Hepatocyte (in vitro differentiated cells): ENCODE data around the gene TMEM134. TPM values are rescaled to one million over a fixed set of nuclear protein-coding genes. Genes with fewer than 3 reads are reported as not detected.
A peak's percentile ranks its signal among the peaks of the same experiment; 100 is the strongest.

Source experiments
- DNase-seq: peaks from one replicate; pipeline ENCODE4 v3.0.0-alpha.2; 2016; ENCODE audit warnings: low spot score
- H2AFZ ChIP-seq: fragments of 200-600 bp; sonication (generic); 2 replicates; pipeline ENCODE4 v1.6.0; 2016; ENCODE audit warnings: antibody characterized with exemption, mild to moderate bottlenecking
- H3K27ac ChIP-seq: fragments of 200-600 bp; sonication (generic); 2 replicates; pipeline ENCODE4 v1.5.1; 2016; ENCODE audit warnings: mild to moderate bottlenecking
- H3K27me3 ChIP-seq: fragments of 200-600 bp; sonication (generic); 2 replicates; pipeline ENCODE4 v1.6.1; 2016
- H3K36me3 ChIP-seq: fragments of 200-600 bp; sonication (generic); replicated peaks from 2 replicates; pipeline ENCODE4 v1.5.1; 2016; ENCODE audit warnings: low read depth; ENCODE audit not compliant: insufficient read depth
- H3K4me1 ChIP-seq: fragments of 200-600 bp; sonication (generic); 2 replicates; pipeline ENCODE4 v1.5.1; 2016; ENCODE audit warnings: mild to moderate bottlenecking, moderate library complexity; ENCODE audit not compliant: insufficient read depth
- H3K4me2 ChIP-seq: fragments of 200-600 bp; sonication (generic); 2 replicates; pipeline ENCODE4 v1.6.0; 2016
- H3K4me3 ChIP-seq: fragments of 200-600 bp; sonication (generic); 2 replicates; pipeline ENCODE4 v1.5.1; 2016; ENCODE audit warnings: mild to moderate bottlenecking
- H3K79me2 ChIP-seq: fragments of 200-600 bp; sonication (generic); 2 replicates; pipeline ENCODE4 v1.6.0; 2017; ENCODE audit warnings: mild to moderate bottlenecking
- H3K9me2 ChIP-seq: fragments of 200-600 bp; sonication (generic); replicated peaks from 2 replicates; pipeline ENCODE4 v1.6.0; 2017; ENCODE audit warnings: mild to moderate bottlenecking; ENCODE audit not compliant: insufficient read depth
- H3K9me3 ChIP-seq: fragments of 200-600 bp; sonication (generic); 2 replicates; pipeline ENCODE4 v1.5.1; 2016; ENCODE audit warnings: low read depth, mild to moderate bottlenecking
- H4K20me1 ChIP-seq: fragments of 200-600 bp; sonication (generic); 2 replicates; pipeline ENCODE4 v1.6.0; 2016; ENCODE audit warnings: mild to moderate bottlenecking; ENCODE audit not compliant: insufficient read depth, poor library complexity, severe bottlenecking
- CTCF ChIP-seq: fragments of 200-600 bp; sonication (generic); IDR thresholded peaks from 2 replicates; pipeline ENCODE4 v1.5.1; 2016; ENCODE audit warnings: antibody characterized with exemption, mild to moderate bottlenecking; ENCODE audit not compliant: poor library complexity
- EZH2 ChIP-seq: fragments of 200-600 bp; sonication (generic); IDR thresholded peaks from 2 replicates; pipeline ENCODE4 v1.6.1; 2016; ENCODE audit warnings: antibody characterized with exemption, mild to moderate bottlenecking, borderline replicate concordance
- EZH2phosphoT487 ChIP-seq: fragments of 200-600 bp; sonication (generic); IDR thresholded peaks from one replicate; pipeline ENCODE4 v1.6.1; 2018; ENCODE audit warnings: antibody characterized with exemption, mild to moderate bottlenecking, low read depth, moderate library complexity; ENCODE audit not compliant: unreplicated experiment, severe bottlenecking
- WGBS: methylation state at CpG from one replicate; pipeline ENCODE4 v1.1.6; 2016; ENCODE audit warnings: low lambda C conversion rate; ENCODE audit errors: missing lambda C conversion rate; 5-methylcytosine and 5-hydroxymethylcytosine counted together
- polyA plus RNA-seq: library from polyadenylated mRNA; unstranded; fragments of >200 nt; fragmentation: Nextera tagmentation; extraction: Ambion mirVana; gene quantifications from 2 replicates; pipeline ENCODE4 v1.2.1, GENCODE V29; 2016
- total RNA-seq: library from RNA; depleted of rRNA; stranded (reverse); fragments of >200 nt; gene quantifications from 2 replicates; pipeline ENCODE4 v1.2.3, GENCODE V29; 2014

The TMEM134 gene
- total and polyA plus RNA-seq, 2 experiments from 2014 or later, result 43.2 to 93.7 TPM

GRCh38 chr11:67507864-67508485 lies 38.9 kb upstream of the TMEM134 start, which contains the start of gene CDK2AP2:
CDK2AP2 (minus strand) TSS chr11:67508162; CDS start chr11:67508082, 80 bp downstream.
- peak within 1 kb of the TSS; percentile 97 for H3K4me2 ChIP-seq
- no peaks in the 10 kb centered on the region for H3K36me3 ChIP-seq
- under 1% methylated on average over 55 of the region's 57 CpGs for WGBS
- peaks cover 9% of the 10 kb centered on the region for H4K20me1 ChIP-seq
- H3K4me3 ChIP-seq, result peak within 1 kb of the TSS; percentile 34
- H3K27me3 ChIP-seq, result no peaks in the 10 kb centered on the region
- DNase-seq, result peak; percentile 98
- no peak for TF ChIP-seq EZH2
- TF ChIP-seq CTCF, result no peak
- TF ChIP-seq EZH2phosphoT487, result no peak
- peak within 1 kb of the TSS; percentile 87 for H2AFZ ChIP-seq
- H3K4me1 ChIP-seq, result peaks cover 22% of the 10 kb centered on the region
- peaks cover 22% of the 10 kb centered on the region for H3K79me2 ChIP-seq
- H3K27ac ChIP-seq, result peak within 1 kb of the TSS; percentile 98
- H3K9me2 ChIP-seq, result no peaks in the 10 kb centered on the region
- H3K9me3 ChIP-seq, result no peaks in the 10 kb centered on the region

GRCh38 chr11:67507242-67507863 lies 38.3 kb upstream of the TMEM134 start:
- TF ChIP-seq CTCF, result no peak
- TF ChIP-seq EZH2phosphoT487, result no peak
- no peak for TF ChIP-seq EZH2
- Histone ChIP-seq H3K4me2 (peak overlapping the region; percentile 97), H3K9me2 (no peaks in the 10 kb centered on the region), H3K9me3 (no peaks in the 10 kb centered on the region), H2AFZ (peak overlapping the region; percentile 20), H3K27ac (peak overlapping the region; percentile 98), H4K20me1 (peaks cover 9% of the 10 kb centered on the region), H3K4me3 (peak overlapping the region; percentile 30), H3K4me1 (peaks cover 22% of the 10 kb centered on the region), H3K36me3 (no peaks in the 10 kb centered on the region), H3K79me2 (peaks cover 22% of the 10 kb centered on the region), H3K27me3 (no peaks in the 10 kb centered on the region)
- WGBS, result 28% methylated on average over 32 of the region's 33 CpGs
- DNase-seq, result peak; percentile 81

GRCh38 chr11:67506426-67507051 lies 37.5 kb upstream of the TMEM134 start:
- Histone ChIP-seq H3K4me3 (no peak overlapping the region), H2AFZ (no peak overlapping the region)

More at GRCh38 chr11:67506426-67507051, 37.5 kb upstream of the TMEM134 start:
- H3K9me2 ChIP-seq, result no peaks in the 10 kb centered on the region
- peak overlapping the region; percentile 97 for H3K4me2 ChIP-seq
- H3K27ac ChIP-seq, result peak overlapping the region; percentile 98
- H3K27me3 ChIP-seq, result no peaks in the 10 kb centered on the region
- peaks cover 9% of the 10 kb centered on the region for H4K20me1 ChIP-seq
- WGBS, result 95% methylated on average over 14 of the region's 16 CpGs
- no peak for DNase-seq
- TF ChIP-seq CTCF (peak; percentile 1), EZH2 (no peak), EZH2phosphoT487 (no peak)
- peaks cover 22% of the 10 kb centered on the region for H3K79me2 ChIP-seq
- no peaks in the 10 kb centered on the region for H3K36me3 ChIP-seq
- no peaks in the 10 kb centered on the region for H3K9me3 ChIP-seq
- H3K4me1 ChIP-seq, result peaks cover 22% of the 10 kb centered on the region
